Cardiac muscle cell (in vitro differentiated cells and primary cell): ENCODE measurements around the gene ALPL. TPM values are rescaled to one million over a fixed set of nuclear protein-coding genes. Genes with fewer than 3 reads are reported as not detected.
A peak's percentile ranks its signal among the peaks of the same experiment; 100 is the strongest.

Source experiments
- DNase-seq, 2 donors: peaks; one replicate each; pipeline versions ENCODE4 v3.0.0 to v3.0.0-alpha.2; 2010 to 2017; ENCODE audit warnings: low read depth in 1 of 2, low spot score in 1 of 2
- H3K27ac ChIP-seq: fragments of 200-600 bp; sonication (generic); 2 replicates; pipeline ENCODE4 v1.5.1; 2016
- H3K27me3 ChIP-seq: fragments of 200-600 bp; sonication (generic); 2 replicates; pipeline ENCODE4 v1.6.0; 2016; ENCODE audit warnings: control low read depth
- H3K36me3 ChIP-seq: fragments of 200-600 bp; sonication (generic); 2 replicates; pipeline ENCODE4 v1.5.1; 2016; ENCODE audit warnings: control low read depth
- H3K4me1 ChIP-seq: fragments of 200-600 bp; sonication (generic); 2 replicates; pipeline ENCODE4 v1.8.1; 2017; ENCODE audit warnings: low read depth, mild to moderate bottlenecking, mixed run types
- H3K4me3 ChIP-seq: fragments of 200-600 bp; sonication (generic); 2 replicates; pipeline ENCODE4 v1.5.1; 2016; ENCODE audit warnings: mild to moderate bottlenecking
- H3K9me3 ChIP-seq: fragments of 200-600 bp; sonication (generic); 2 replicates; pipeline ENCODE4 v1.5.1; 2017; ENCODE audit warnings: low read depth, mild to moderate bottlenecking, control low read depth
- CTCF ChIP-seq: IDR thresholded peaks from 2 replicates; pipeline ENCODE4 v1.5.1; 2012; ENCODE audit warnings: low read depth, mild to moderate bottlenecking, low read length
- polyA plus RNA-seq: library from polyadenylated mRNA; unstranded; fragments of >200 nt; fragmentation: Nextera tagmentation; extraction: Ambion mirVana; gene quantifications from 2 replicates; pipeline ENCODE4 v1.2.1, GENCODE V29; 2016
- total RNA-seq: library from RNA; depleted of rRNA; stranded (reverse); fragments of >200 nt; gene quantifications from 2 replicates; pipeline ENCODE4 v1.2.3, GENCODE V29; 2016

The ALPL gene
- total and polyA plus RNA-seq, 2 experiments from 2014 or later, result 0.21 to 0.27 TPM

- DNase-seq, result no peak
- Histone ChIP-seq H3K4me1 (peaks cover 10% of the 10 kb centered on the region), H3K36me3 (no peaks in the 10 kb centered on the region), H3K27ac (no peak overlapping the region), H3K27me3 (no peaks in the 10 kb centered on the region), H3K9me3 (no peaks in the 10 kb centered on the region), H3K4me3 (no peak overlapping the region)
- TF ChIP-seq CTCF, result no peak
These were observed 111.8 kb downstream of the ALPL start for GRCh38 chr1:21621051-21621450.

GRCh38 chr1:21621761-21622436, 112.7 kb downstream of the ALPL start:
- H3K27ac ChIP-seq, result no peak overlapping the region
- peaks cover 10% of the 10 kb centered on the region for H3K4me1 ChIP-seq
- DNase-seq, result no peak
- H3K36me3 ChIP-seq, result no peaks in the 10 kb centered on the region
- no peak for TF ChIP-seq CTCF
- peak overlapping the region; percentile 33 for H3K4me3 ChIP-seq
- H3K9me3 ChIP-seq, result no peaks in the 10 kb centered on the region
- H3K27me3 ChIP-seq, result no peaks in the 10 kb centered on the region

GRCh38 chr1:21622466-21623315, 113.5 kb downstream of the ALPL start:
- no peak for TF ChIP-seq CTCF
- Histone ChIP-seq H3K27ac (no peak overlapping the region), H3K27me3 (no peaks in the 10 kb centered on the region), H3K4me3 (peak overlapping the region; percentile 26), H3K36me3 (no peaks in the 10 kb centered on the region), H3K4me1 (peaks cover 10% of the 10 kb centered on the region), H3K9me3 (no peaks in the 10 kb centered on the region)
- peak; percentile 20 to 86 for DNase-seq

- no peaks in the 10 kb centered on the region for H3K9me3 ChIP-seq
- H3K27ac ChIP-seq, result no peak overlapping the region
- TF ChIP-seq CTCF, result no peak
- H3K4me3 ChIP-seq, result no peak overlapping the region
- no peak for DNase-seq
- H3K4me1 ChIP-seq, result peaks cover 10% of the 10 kb centered on the region
- no peaks in the 10 kb centered on the region for H3K36me3 ChIP-seq
- no peaks in the 10 kb centered on the region for H3K27me3 ChIP-seq
These were observed 114.3 kb downstream of the ALPL start for GRCh38 chr1:21623410-21623961.

- no peaks in the 10 kb centered on the region for H3K27me3 ChIP-seq
- no peak overlapping the region for H3K27ac ChIP-seq
- DNase-seq, result peak in 1 of 2 donors; percentile 17
- H3K36me3 ChIP-seq, result no peaks in the 10 kb centered on the region
- no peaks in the 10 kb centered on the region for H3K4me1 ChIP-seq
- H3K4me3 ChIP-seq, result no peak overlapping the region
- H3K9me3 ChIP-seq, result no peaks in the 10 kb centered on the region
- no peak for TF ChIP-seq CTCF
These were observed 115.6 kb downstream of the ALPL start for GRCh38 chr1:21624571-21625389.
